ENCODE measurements around the gene REC114.

The REC114 gene

DNA sequence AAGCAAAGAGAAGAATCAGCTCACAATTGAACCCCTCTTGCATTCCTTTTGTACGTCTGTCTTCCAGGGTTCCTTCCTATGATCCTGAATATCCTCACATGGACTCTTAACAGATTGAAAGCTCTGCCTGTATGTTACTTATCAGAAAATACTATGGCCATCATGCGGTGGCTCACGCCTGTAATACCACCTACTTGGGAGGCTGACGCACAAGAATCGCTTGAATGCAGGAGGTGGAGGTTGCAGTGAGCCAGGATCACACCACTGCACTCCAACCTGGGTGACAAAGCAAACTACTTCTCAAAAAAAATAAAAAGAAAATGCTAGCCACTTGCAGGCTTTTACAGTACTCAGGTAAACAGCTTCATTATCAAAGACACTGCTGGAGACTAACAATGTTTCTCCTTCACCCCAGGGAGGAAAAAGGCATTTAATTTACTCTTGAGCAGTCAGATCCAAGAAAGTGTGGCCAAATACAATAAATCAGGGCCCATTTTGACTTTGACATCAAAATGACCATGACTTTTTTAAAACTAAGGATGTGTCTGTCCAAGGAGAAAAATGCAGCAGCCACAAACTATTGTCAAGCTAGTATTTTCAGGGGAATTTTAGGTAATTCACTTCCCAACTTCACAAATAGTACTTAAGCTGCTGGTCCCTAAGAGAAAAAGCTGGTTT is 162.9 kb downstream of the REC114 start:
- no peak for DNase-seq (ENCODE audit: low spot score)

DNA sequence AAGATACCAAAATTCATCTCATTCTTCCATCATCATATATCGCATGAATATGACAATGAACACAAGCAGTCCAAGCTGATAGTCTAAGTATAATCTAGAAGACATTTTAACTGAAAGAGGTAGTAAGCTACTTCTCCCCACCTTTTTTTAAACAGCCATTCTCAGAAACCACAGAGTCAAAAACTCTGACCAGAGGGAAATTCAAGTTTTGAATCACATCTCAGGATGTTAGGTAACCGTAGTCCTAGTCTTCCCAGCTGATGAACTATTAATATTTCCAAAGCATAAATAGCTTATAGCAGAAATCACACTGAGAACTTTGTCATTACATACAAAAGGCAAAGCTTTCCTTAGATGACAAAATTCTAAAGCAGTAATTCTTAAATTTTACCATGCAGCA is 164.4 kb downstream of the REC114 start:
- no peak for DNase-seq (ENCODE audit: low spot score)

DNA sequence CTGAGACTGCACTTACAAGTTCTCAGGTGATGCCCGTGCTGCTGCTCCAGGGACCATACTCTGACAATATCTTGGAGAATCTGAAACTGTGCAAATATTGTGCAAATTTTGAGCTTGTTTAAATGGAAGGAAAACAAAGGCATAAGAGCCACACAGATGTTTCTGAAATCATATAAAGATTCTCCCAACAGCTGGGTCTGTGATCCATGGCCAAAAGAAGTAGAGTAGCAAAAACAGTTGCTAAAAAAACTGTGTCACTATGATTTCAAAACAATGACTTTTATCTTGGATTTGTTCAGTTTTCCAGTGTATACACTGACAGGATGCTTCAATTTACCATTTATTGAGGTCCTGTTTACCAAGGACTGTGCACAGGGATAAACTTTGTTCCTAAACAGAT is 164.9 kb downstream of the REC114 start:
- no peak for DNase-seq (ENCODE audit: low spot score)

DNA sequence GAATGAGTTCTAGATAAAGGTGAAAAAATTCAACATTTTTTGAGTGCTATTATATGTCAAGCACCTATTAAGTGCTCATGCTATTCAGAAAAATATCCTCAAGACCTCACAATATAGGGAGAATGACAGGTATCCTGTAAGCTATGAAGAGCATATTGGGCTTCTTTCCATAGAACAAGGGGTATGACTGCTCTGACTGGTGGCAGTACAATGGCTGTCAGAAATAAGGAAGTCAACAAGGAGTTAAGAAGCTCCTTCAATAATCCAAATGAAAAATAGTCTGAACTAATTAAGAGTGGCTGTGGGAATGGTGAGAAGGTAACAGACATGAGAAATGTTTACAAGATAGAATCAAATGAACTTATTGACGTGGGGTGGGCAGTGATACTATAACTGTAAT is 165.5 kb downstream of the REC114 start:
- no peak for DNase-seq (ENCODE audit: low spot score)

DNA sequence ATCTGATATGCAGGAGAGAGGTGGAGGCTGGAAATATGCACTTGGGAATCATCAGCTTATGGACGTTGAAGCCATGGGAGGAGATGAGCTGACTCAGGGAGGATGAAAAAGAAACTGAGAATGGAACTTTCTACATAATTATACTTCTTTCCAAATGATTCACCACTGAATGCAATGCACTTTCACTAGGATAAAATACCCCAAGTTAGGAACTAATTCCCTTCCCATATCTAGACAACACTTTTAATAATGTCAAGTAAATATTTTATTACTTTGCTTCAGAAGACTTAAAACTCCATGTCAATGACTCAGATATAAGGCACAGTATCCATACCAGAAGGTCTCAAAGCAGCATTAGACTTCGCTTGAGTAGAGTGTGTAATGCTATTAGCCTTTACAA is 166.0 kb downstream of the REC114 start:
- no peak for DNase-seq (ENCODE audit: low spot score)

Data from left forelimb (tissue), 1 donor.